ENCODE results near the gene SSBP4. TPM values are rescaled to one million over a fixed set of nuclear protein-coding genes. Genes with fewer than 3 reads are reported as not detected.

Gene SSBP4
- total RNA-seq, 1 experiment from 2014 or later: 46.2 TPM

DNA sequence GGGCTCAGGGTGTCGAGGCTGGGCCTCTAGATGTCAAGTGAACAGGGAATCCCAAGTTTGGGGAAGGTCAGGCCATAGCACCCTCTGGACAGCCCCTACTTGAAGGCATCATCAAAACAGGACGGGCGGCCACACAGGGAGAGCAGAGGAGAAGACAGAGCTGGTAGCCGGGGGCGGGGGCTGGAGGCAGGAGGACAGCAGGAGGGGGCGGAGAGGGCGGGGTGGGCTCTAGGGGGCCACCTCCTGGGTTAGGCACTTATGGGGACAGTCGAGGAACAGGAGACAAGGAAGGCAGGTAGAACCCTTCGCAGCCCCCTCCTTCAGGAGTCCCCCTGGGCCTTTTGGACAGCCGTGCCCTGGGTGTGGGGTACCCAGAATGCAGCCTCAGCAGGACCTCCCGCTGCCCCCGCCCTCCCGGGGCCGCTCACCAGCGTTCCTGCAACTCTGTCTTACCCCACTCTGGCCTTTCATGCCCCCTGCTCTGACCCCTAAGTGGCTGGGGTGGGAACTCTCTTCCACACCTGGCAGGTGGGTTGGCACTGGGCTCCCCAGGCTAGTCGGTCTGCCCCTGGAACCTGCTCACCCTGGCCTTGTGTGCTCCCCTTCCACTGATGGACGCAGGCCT is 5.8 kb downstream of the SSBP4 start:
- Mint-ChIP-seq H3K27ac (ENCODE audit: unreplicated experiment) (no peak overlapping the region), H3K27me3 (ENCODE audit: insufficient read depth, unreplicated experiment) (no peaks in the 10 kb centered on the region), H3K9me3 (ENCODE audit: unreplicated experiment) (no peaks in the 10 kb centered on the region), H3K4me3 (ENCODE audit: unreplicated experiment) (no peak overlapping the region), H3K36me3 (ENCODE audit: insufficient read depth, unreplicated experiment) (peaks cover 13% of the 10 kb centered on the region), H3K4me1 (ENCODE audit: low read depth, unreplicated experiment) (peaks cover 7% of the 10 kb centered on the region)
- Histone ChIP-seq H3K27me3 (replicated peaks; ENCODE audit: control insufficient read depth, insufficient read depth, low read length) (no peaks in the 10 kb centered on the region), H3K4me3 (ENCODE audit: low read depth, low read length) (no peak overlapping the region), H3K36me3 (ENCODE audit: control insufficient read depth, insufficient read depth, low read length) (no peaks in the 10 kb centered on the region), H3K4me1 (peaks cover 20% of the 10 kb centered on the region), H3K9me3 (no peaks in the 10 kb centered on the region)
- intact Hi-C loops (cut with micrococcal nuclease; ENCODE audit: unreplicated experiment): no loop called here
- ChIA-PET POLR2A (no interaction called here), CTCF (interaction anchor here (0.5 kb wide), 1 partner anchor 133 kb away, joined by 4 read pairs; the partner anchor contains the start of gene KXD1)
- DNase-seq: no peak
- BruUV-seq (replicated peaks): no TSS peak
- TF ChIP-seq, protein P1, sequence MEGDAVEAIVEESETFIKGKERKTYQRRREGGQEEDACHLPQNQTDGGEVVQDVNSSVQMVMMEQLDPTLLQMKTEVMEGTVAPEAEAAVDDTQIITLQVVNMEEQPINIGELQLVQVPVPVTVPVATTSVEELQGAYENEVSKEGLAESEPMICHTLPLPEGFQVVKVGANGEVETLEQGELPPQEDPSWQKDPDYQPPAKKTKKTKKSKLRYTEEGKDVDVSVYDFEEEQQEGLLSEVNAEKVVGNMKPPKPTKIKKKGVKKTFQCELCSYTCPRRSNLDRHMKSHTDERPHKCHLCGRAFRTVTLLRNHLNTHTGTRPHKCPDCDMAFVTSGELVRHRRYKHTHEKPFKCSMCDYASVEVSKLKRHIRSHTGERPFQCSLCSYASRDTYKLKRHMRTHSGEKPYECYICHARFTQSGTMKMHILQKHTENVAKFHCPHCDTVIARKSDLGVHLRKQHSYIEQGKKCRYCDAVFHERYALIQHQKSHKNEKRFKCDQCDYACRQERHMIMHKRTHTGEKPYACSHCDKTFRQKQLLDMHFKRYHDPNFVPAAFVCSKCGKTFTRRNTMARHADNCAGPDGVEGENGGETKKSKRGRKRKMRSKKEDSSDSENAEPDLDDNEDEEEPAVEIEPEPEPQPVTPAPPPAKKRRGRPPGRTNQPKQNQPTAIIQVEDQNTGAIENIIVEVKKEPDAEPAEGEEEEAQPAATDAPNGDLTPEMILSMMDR (IDR thresholded peaks at IDR 0.05; ENCODE audit: insufficient read depth in 1 of 2, low read depth in 1 of 2, low read length in 1 of 2, severe bottlenecking in 1 of 2, unreplicated experiment in 1 of 2): no peak

DNA sequence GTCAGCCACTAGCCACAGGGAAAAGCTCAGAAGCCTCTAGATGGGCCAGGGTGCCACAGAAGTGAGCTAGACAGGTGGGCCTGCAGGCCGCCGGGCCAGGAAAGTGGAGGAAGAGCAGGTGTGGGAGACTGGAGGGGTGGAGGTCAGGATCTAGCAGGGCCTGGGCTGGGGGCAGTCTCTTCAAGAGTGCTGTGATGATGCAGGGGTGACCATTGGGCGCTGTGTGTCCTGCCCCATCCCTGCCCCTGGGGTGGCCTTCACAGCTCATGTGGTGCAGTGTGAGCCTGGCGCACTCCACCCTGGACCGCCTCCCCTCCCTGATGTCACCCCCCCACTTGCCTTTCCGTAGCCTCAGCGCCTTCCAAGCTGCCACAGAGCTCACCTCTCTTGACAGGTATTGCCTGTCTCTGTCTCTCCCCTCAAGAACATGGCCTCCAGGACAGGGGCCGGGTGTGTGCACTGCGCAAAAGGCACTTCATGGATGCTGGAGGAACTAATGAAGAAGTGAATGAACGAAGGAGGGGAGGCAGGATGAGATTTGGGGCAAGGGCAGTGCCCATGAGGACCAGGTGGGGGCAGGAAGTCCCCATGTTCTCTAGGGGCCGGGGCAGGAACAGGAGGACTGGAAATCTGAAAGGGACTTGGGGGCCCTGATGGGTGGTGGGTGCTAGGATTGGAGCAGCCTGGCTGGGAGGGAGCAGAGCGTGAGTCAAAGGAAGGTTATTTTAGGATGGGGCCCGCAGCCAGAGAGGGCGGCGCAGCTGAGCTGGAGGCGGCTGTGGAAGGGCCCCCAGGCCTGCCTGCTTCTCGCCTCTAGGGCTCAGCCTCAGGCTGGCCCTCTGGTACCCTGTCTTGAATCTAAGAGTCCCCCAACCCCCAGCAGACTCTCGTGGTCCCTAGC is 6.6 kb downstream of the SSBP4 start:
- ChIA-PET CTCF (interaction anchor here (0.5 to 0.6 kb wide), 2 partner anchors 25 to 132 kb away, joined by 4 to 6 read pairs; partner anchors contain the start of gene KXD1), POLR2A (no interaction called here)
- DNase-seq: no peak
- no peaks in the 10 kb centered on the region for H3K27me3 ChIP-seq (replicated peaks; ENCODE audit: control insufficient read depth, insufficient read depth, low read length)
- Mint-ChIP-seq H3K27me3 (ENCODE audit: insufficient read depth, unreplicated experiment) (no peaks in the 10 kb centered on the region), H3K9me3 (ENCODE audit: unreplicated experiment) (no peaks in the 10 kb centered on the region), H3K4me1 (ENCODE audit: low read depth, unreplicated experiment) (peaks cover 7% of the 10 kb centered on the region), H3K4me3 (ENCODE audit: unreplicated experiment) (no peak overlapping the region), H3K27ac (ENCODE audit: unreplicated experiment) (no peak overlapping the region), H3K36me3 (ENCODE audit: insufficient read depth, unreplicated experiment) (peaks cover 7% of the 10 kb centered on the region)
- TF ChIP-seq, protein P1 (IDR thresholded peaks at IDR 0.05; ENCODE audit: insufficient read depth in 1 of 2, low read depth in 1 of 2, low read length in 1 of 2, severe bottlenecking in 1 of 2, unreplicated experiment in 1 of 2): no peak
- H3K36me3 ChIP-seq (ENCODE audit: control insufficient read depth, insufficient read depth, low read length): no peaks in the 10 kb centered on the region
- no peaks in the 10 kb centered on the region for H3K9me3 ChIP-seq
- intact Hi-C loops (cut with micrococcal nuclease; ENCODE audit: unreplicated experiment): no loop called here
- H3K4me3 ChIP-seq (ENCODE audit: low read depth, low read length): no peak overlapping the region
- peaks cover 16% of the 10 kb centered on the region for H3K4me1 ChIP-seq
- no TSS peak for BruUV-seq (replicated peaks)

DNA sequence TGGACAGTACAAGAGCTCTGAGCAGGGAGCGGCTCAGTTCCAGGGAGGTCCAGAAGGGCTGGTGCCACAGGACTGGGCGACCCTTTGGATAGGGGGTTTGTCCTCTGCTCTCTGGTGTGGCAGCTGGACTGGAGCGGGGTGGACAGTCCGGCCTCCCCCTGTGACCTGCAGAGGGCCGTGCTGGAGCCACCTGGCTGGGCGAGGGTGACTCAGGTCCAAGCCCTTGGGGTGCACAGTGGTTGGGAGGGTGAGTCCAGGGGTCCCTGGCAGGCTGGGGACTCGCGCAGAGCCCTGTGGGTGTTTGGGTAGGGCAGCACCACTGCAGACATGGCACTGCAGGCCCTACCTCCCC is 7.2 kb downstream of the SSBP4 start:
- no peaks in the 10 kb centered on the region for H3K9me3 Mint-ChIP-seq (ENCODE audit: unreplicated experiment)
- Histone ChIP-seq H3K36me3 (ENCODE audit: control insufficient read depth, insufficient read depth, low read length) (no peaks in the 10 kb centered on the region), H3K9me3 (no peaks in the 10 kb centered on the region)

More for the DNA sequence above, 7.2 kb downstream of the SSBP4 start:
- intact Hi-C loops (cut with micrococcal nuclease; ENCODE audit: unreplicated experiment): no loop called here
- Mint-ChIP-seq H3K4me1 (ENCODE audit: low read depth, unreplicated experiment) (peaks cover 7% of the 10 kb centered on the region), H3K36me3 (ENCODE audit: insufficient read depth, unreplicated experiment) (peaks cover 7% of the 10 kb centered on the region), H3K27ac (ENCODE audit: unreplicated experiment) (no peak overlapping the region), H3K4me3 (ENCODE audit: unreplicated experiment) (no peak overlapping the region), H3K27me3 (ENCODE audit: insufficient read depth, unreplicated experiment) (no peaks in the 10 kb centered on the region)
- no peak overlapping the region for H3K4me3 ChIP-seq (ENCODE audit: low read depth, low read length)
- DNase-seq: no peak
- POLR2A ChIA-PET: no interaction called here
- no TSS peak for BruUV-seq (replicated peaks)
- H3K4me1 ChIP-seq: peaks cover 11% of the 10 kb centered on the region
- CTCF ChIA-PET: no interaction called here
- TF ChIP-seq, protein P1 (IDR thresholded peaks at IDR 0.05; ENCODE audit: insufficient read depth in 1 of 2, low read depth in 1 of 2, low read length in 1 of 2, severe bottlenecking in 1 of 2, unreplicated experiment in 1 of 2): no peak
- H3K27me3 ChIP-seq (replicated peaks; ENCODE audit: control insufficient read depth, insufficient read depth, low read length): no peaks in the 10 kb centered on the region

Data from Caco-2 (cell line).